Neural progenitor cell (in vitro differentiated cells): ENCODE data around the gene HHEX.

Source experiments
- CTCF ChIP-seq: fragments of 200-600 bp; sonication (generic); IDR thresholded peaks from 2 replicates; pipeline ENCODE4 v1.5.1; 2017; ENCODE audit warnings: antibody characterized with exemption, mild to moderate bottlenecking
- EZH2 ChIP-seq: fragments of 200-600 bp; sonication (generic); IDR thresholded peaks from 2 replicates; pipeline ENCODE4 v1.6.1; 2017; ENCODE audit warnings: antibody characterized with exemption, mild to moderate bottlenecking, moderate library complexity
- EZH2phosphoT487 ChIP-seq: fragments of 200-600 bp; sonication (generic); IDR thresholded peaks from 2 replicates; pipeline ENCODE4 v1.6.1; 2017; ENCODE audit warnings: antibody characterized with exemption

- no peak for TF ChIP-seq CTCF
- peak; percentile 77 for TF ChIP-seq EZH2phosphoT487
- TF ChIP-seq EZH2 = peak; percentile 74
Measured at GRCh38 chr10:92699518-92700381, 10.0 kb downstream of the HHEX start.
